Stimulated activated CD4-positive, alpha-beta T cell treated with anti-CD3 and anti-CD28 coated beads, Interleukin-4, amount 100 ng/mL, for 24 hours (primary cell): Measurements from ENCODE around the gene MCL1.
A peak's percentile ranks its signal among the peaks of the same experiment; 100 is the strongest.
"Not testable (repeated sequence)": the region's sequence is repeated elsewhere in the genome, so short reads cannot be mapped to it uniquely, and the experiment has no call there.

Experiments
- DNase-seq: peaks from one replicate; pipeline ENCODE4 v3.0.0-alpha.2; 2020

Gene MCL1

GRCh38 chr1:150567717-150568593, 11.5 kb downstream of the MCL1 start:
- peak; percentile 60 for DNase-seq

GRCh38 chr1:150567341-150567716, 12.1 kb downstream of the MCL1 start:
- peak; percentile 74 for DNase-seq

- no peak for DNase-seq
Measured at GRCh38 chr1:150566589-150567340, 12.6 kb downstream of the MCL1 start.

DNA sequence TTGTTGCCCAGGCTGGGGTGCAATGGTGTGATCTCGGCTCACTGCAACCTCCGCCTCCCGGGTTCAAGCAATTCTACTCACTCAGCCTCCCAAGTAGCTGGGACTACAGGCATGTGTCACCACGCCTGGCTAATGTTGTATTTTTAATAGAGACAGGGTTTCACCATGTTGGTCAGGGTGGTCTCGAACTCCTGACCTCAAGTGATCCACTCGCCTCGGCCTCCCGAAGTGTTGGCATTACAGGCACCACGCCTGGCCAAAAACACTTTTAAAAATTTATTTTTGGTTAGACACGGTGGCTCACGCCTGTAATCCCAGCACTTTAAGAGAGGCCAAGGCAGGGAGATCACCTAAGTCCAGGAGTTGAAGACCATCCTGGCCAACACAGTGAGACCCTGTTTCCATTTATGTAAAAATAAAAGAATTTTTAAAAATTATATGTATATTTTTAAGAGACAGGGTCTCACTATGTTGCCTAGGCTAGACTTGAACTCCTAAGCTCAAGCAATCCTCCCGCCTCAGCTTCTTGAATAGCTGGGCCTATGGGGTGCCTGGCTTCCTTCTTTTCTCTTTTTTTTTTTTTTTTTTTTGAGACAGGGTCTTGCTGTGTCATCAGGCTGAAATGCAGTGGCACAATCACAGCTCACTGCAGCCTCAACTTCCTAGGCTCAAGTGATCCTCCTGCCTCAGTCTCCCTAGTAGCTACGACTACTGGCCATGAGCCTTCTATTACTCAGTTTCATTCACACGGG, 14.0 kb downstream of the MCL1 start:
- DNase-seq = not testable (repeated sequence)

GRCh38 chr1:150564051-150564991, 15.1 kb downstream of the MCL1 start:
- DNase-seq = no peak

DNA sequence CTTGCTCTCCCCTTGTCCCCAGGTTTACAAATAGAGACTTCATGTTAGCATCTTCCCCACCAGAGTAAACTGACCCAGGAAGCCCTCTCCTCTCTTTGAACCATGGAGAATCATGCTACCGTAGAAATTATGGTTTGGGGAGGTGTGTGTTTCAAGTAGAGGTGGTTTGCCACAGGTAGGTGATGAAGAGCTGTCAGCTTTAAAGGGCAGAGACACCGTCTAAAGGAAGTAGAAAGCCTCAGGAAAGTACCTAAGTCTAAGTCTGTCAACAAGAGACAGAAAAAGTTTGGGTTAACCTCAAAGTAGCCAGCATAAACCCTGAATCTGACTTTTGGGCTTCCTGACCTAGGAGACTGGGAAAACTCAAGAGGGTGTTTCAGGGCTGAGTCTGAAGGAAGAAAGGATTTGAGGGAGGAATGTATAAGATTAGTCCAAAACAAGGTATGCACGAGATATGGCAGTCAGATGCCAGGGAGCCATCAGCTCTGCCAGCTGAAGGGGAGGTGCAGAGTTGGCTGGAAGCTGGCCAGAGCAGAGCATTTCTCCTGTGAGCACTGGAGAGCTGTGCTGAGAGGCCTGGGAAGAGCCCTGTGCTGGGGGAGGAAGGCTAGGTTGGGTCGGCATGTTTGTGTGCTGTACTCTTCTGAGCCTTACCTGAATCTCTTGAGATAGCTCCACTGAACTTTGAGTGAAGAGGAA, 15.9 kb downstream of the MCL1 start:
- peak; percentile 49 for DNase-seq

GRCh38 chr1:150562446-150563339, 16.7 kb downstream of the MCL1 start:
- DNase-seq = peak; percentile 81

GRCh38 chr1:150561974-150562445, 17.4 kb downstream of the MCL1 start:
- DNase-seq = peak; percentile 89

- peak; percentile 64 for DNase-seq
Measured at GRCh38 chr1:150561254-150561973, 18.0 kb downstream of the MCL1 start.

- peak; percentile 89 for DNase-seq
Measured at GRCh38 chr1:150560576-150561253, 18.7 kb downstream of the MCL1 start.

DNA sequence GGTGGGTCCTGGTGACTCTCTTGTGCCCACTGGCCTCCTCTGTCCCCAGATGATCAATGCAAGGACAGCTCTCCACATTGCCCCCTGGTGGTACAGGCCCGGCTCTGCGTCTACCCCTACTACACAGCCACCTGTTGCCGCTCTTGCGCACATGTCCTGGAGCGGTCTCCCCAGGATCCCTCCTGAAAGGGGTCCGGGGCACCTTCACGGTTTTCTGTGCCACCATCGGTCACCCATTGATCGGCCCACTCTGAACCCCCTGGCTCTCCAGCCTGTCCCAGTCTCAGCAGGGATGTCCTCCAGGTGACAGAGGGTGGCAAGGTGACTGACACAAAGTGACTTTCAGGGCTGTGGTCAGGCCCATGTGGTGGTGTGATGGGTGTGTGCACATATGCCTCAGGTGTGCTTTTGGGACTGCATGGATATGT, 19.4 kb downstream of the MCL1 start:
- peak; percentile 83 for DNase-seq

GRCh38 chr1:150559656-150560010, 19.8 kb downstream of the MCL1 start:
- no peak for DNase-seq

DNA sequence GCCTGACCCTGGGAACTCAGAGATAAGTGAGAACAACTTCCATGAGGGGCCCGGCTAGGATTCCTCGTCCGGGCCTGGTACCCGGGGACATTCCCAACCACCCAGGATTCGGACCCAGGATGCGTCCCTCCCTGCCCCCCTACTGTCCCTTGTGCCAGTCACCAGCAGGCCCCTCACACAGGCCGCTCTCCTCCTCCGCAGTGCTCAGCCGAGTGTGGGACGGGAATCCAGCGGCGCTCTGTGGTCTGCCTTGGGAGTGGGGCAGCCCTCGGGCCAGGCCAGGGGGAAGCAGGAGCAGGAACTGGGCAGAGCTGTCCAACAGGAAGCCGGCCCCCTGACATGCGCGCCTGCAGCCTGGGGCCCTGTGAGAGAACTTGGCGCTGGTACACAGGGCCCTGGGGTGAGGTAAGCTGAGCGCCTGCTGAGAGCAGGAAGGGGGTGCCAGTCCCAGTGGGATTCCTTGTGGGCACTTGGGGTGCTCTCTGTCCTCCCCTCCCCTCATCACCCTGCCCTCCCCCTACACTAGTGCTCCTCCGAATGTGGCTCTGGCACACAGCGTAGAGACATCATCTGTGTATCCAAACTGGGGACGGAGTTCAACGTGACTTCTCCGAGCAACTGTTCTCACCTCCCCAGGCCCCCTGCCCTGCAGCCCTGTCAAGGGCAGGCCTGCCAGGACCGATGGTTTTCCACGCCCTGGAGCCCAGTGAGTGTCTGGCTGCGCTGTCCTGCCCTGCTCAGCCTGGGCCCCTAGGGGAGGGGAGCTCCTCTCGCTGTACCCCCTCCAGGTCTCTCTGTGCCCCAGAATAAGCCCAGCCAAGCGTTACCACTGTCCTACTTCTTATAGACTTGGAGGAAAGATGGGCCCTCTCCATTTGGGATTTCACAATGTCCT, 20.4 kb downstream of the MCL1 start:
- no peak for DNase-seq

DNA sequence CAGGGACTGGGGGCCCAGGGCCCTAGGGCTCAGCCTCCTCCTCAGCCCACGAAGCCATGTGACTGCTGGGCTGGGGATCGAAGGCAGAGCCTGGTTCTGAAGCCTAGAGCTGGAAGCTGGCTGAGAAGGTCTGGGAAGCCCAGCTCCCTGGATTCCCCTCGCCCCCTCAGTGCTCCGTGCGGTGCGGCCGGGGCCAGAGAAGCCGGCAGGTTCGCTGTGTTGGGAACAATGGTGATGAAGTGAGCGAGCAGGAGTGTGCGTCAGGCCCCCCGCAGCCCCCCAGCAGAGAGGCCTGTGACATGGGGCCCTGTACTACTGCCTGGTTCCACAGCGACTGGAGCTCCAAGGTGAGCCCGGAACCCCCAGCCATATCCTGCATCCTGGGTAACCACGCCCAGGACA, 21.1 kb downstream of the MCL1 start:
- no peak for DNase-seq

- DNase-seq = no peak
Measured at GRCh38 chr1:150557813-150558212, 21.6 kb downstream of the MCL1 start.

DNA sequence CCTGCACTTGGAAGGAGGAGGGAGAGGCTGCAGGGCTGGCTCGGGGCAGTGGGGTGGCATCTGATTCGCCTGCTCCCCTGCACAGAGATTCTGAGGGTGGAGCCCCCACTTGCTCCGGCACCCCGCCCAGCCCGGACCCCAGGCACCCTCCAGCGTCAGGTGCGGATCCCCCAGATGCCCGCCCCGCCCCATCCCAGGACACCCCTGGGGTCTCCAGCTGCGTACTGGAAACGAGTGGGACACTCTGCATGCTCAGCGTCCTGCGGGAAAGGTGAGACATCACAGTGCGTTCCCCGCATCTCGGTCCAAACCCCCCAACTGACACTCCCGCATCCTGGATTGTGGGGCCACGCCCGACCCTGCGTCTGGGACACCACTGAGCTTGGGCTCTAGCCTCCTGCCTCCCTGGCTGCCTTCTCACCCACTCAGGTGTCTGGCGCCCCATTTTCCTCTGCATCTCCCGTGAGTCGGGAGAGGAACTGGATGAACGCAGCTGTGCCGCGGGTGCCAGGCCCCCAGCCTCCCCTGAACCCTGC, 22.3 kb downstream of the MCL1 start:
- no peak for DNase-seq

GRCh38 chr1:150555971-150556865, 23.2 kb downstream of the MCL1 start:
- no peak for DNase-seq
